SK-N-SH (cell line): Measurements from ENCODE around the gene LGALS12.

ENCODE experiments used
- EP300 ChIP-seq, 2 experiments: IDR thresholded peaks; 2 replicates each; pipeline versions ENCODE4 v1.4.0 to v1.6.1; 2012; ENCODE audit warnings: borderline replicate concordance in 1 of 2, low read depth in 1 of 2, low read length in 1 of 2
- POLR2AphosphoS5 ChIP-seq: IDR thresholded peaks from 2 replicates; pipeline ENCODE4 v1.6.1; 2012; ENCODE audit warnings: low read depth, low read length
- TEAD4 ChIP-seq: IDR thresholded peaks from 2 replicates; pipeline ENCODE4 v1.4.0; 2012; ENCODE audit warnings: mild to moderate bottlenecking, borderline replicate concordance; ENCODE audit not compliant: insufficient read depth
- YY1 ChIP-seq: IDR thresholded peaks from 2 replicates; pipeline ENCODE4 v1.4.0; 2012; ENCODE audit warnings: low read depth, mild to moderate bottlenecking
- TF ChIP-seq, protein P1 (sequence below): fragments of 200-600 bp; sonication (generic); IDR thresholded peaks from 2 replicates; pipeline ENCODE4 v1.6.1; 2017; ENCODE audit warnings: antibody characterized with exemption, mild to moderate bottlenecking, moderate library complexity
- TF ChIP-seq, protein P2 (sequence below): fragments of 150-350 bp; IDR thresholded peaks from 2 replicates; pipeline ENCODE4 v1.6.1; 2016; ENCODE audit warnings: mild to moderate bottlenecking, low read depth, low read length

DNA sequence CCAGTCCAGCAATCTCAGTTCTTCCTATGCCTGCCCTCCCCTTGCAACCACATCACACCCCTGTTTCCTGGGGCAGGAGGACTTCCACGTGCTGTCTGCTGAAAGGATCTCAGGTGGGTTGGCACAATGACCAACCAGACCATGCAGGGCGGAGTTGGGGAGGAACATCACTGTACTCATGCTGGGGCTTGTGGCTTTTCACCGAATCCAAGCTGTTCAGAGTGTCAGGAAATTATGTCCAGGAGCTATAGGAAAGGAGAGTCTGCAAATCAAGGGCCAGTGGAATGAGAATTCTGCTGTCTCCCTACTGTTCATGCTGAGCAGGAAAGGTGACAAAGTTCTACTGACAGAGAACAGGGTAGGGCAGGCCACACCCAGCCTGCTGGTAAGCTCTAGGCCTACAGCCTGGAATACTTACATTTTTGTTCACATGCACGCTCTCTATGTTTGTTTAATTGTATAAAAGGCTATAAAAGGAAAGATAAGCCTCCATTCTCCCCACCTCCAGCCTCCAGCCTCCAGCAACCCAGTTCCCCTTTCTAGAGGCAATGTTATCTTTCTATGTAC lies 59.0 kb downstream of the LGALS12 start:
- TF ChIP-seq, protein P1, sequence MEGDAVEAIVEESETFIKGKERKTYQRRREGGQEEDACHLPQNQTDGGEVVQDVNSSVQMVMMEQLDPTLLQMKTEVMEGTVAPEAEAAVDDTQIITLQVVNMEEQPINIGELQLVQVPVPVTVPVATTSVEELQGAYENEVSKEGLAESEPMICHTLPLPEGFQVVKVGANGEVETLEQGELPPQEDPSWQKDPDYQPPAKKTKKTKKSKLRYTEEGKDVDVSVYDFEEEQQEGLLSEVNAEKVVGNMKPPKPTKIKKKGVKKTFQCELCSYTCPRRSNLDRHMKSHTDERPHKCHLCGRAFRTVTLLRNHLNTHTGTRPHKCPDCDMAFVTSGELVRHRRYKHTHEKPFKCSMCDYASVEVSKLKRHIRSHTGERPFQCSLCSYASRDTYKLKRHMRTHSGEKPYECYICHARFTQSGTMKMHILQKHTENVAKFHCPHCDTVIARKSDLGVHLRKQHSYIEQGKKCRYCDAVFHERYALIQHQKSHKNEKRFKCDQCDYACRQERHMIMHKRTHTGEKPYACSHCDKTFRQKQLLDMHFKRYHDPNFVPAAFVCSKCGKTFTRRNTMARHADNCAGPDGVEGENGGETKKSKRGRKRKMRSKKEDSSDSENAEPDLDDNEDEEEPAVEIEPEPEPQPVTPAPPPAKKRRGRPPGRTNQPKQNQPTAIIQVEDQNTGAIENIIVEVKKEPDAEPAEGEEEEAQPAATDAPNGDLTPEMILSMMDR, result no peak
- no peak for TF ChIP-seq POLR2AphosphoS5
- no peak for TF ChIP-seq EP300 (IDR thresholded peaks at IDR 0.05; ENCODE audit: borderline replicate concordance in 1 of 2, low read depth in 1 of 2, low read length in 1 of 2)
- TF ChIP-seq YY1, result no peak
- TF ChIP-seq, protein P2, sequence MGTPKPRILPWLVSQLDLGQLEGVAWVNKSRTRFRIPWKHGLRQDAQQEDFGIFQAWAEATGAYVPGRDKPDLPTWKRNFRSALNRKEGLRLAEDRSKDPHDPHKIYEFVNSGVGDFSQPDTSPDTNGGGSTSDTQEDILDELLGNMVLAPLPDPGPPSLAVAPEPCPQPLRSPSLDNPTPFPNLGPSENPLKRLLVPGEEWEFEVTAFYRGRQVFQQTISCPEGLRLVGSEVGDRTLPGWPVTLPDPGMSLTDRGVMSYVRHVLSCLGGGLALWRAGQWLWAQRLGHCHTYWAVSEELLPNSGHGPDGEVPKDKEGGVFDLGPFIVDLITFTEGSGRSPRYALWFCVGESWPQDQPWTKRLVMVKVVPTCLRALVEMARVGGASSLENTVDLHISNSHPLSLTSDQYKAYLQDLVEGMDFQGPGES, result no peak
- TF ChIP-seq TEAD4, result no peak
